A549 (cell line): Measurements from ENCODE around the gene CERS6. TPM values are rescaled to one million over a fixed set of nuclear protein-coding genes. Genes with fewer than 3 reads are reported as not detected.

Experiments
- ATAC-seq, 2 experiments: fragments of 200-7000 bp in 1 of 2; fragments of >200 bp in 1 of 2; cut with Nextera tagmentation in 1 of 2; cut with Tn5 transposase in 1 of 2; 3 replicates each; pipeline versions ENCODE4 v1.8.0 to v1.9.1; 2018 to 2020; ENCODE audit warnings: mild to moderate bottlenecking in 1 of 2, moderate library complexity in 1 of 2
- CTCF ChIA-PET: fragments of 300-600 bp; sonication (Branson Sonifier 250); formaldehyde crosslinking; extraction: SDS; loops from one replicate; lab custom pipeline; 2021; ENCODE audit warnings: antibody characterized with exemption, inconsistent platforms; lab: Yijun Ruan, JAX
- POLR2A ChIA-PET: fragments of 350-600 bp; formaldehyde crosslinking; extraction: SDS; loops from one replicate; lab custom pipeline; 2021; ENCODE audit warnings: antibody characterized with exemption, inconsistent platforms; lab: Yijun Ruan, JAX
- DNase-seq, 2 experiments: peaks; one replicate each; pipeline versions ENCODE4 v3.0.0 to v3.0.0-alpha.2; 2011 to 2016; ENCODE audit warnings: low read depth in 1 of 2, low spot score in 1 of 2
- FAIRE-seq: peaks from 2 replicates; lab custom pipeline; 2011; peaks lifted over from hg19 to GRCh38; lab: Jason Lieb, UNC
- H3K27ac ChIP-seq, 2 experiments: fragments of >200 bp; sonication (Bioruptor Twin); formaldehyde crosslinking; 3 replicates each; pipeline ENCODE4 v1.5.1; 2016 to 2017
- H3K4me1 ChIP-seq: fragments of >200 bp; sonication (Bioruptor Twin); formaldehyde crosslinking; 3 replicates; pipeline ENCODE4 v1.6.1; 2016
- H3K4me2 ChIP-seq: fragments of >200 bp; sonication (Bioruptor Twin); formaldehyde crosslinking; 3 replicates; pipeline ENCODE4 v1.6.1; 2016
- H3K4me3 ChIP-seq: fragments of >200 bp; sonication (Bioruptor Twin); formaldehyde crosslinking; 3 replicates; pipeline ENCODE4 v1.5.1; 2016
- H3K9me3 ChIP-seq: fragments of >200 bp; sonication (Bioruptor Twin); formaldehyde crosslinking; 3 replicates; pipeline ENCODE4 v1.6.1; 2016
- CBX8 ChIP-seq: fragments of 200-600 bp; sonication (generic); IDR thresholded peaks from 2 replicates; pipeline ENCODE4 v1.6.1; 2016
- CEBPB ChIP-seq, 2 experiments: fragments of >200 bp in 1 of 2; sonication (Bioruptor Twin) in 1 of 2; formaldehyde crosslinking in 1 of 2; IDR thresholded peaks; 2 replicates each; pipeline ENCODE4 v1.6.1; 2012 to 2016
- EHMT2 ChIP-seq: fragments of 200-600 bp; sonication (generic); IDR thresholded peaks from 2 replicates; pipeline ENCODE4 v1.6.1; 2016; ENCODE audit warnings: antibody characterized with exemption, low read depth, mild to moderate bottlenecking, moderate library complexity
- FOSB ChIP-seq: fragments of 250-450 bp; sonication (Bioruptor Pico); IDR thresholded peaks from 2 replicates; pipeline ENCODE4 v1.5.0; 2020; ENCODE audit warnings: mild to moderate bottlenecking, moderate library complexity
- FOXS1 ChIP-seq: fragments of 250-450 bp; sonication (Bioruptor Pico); IDR thresholded peaks from 2 replicates; pipeline ENCODE4 v1.5.0; 2020; ENCODE audit warnings: mild to moderate bottlenecking, moderate library complexity
- HOXB13 ChIP-seq: fragments of 250-450 bp; sonication (Bioruptor Pico); IDR thresholded peaks from 2 replicates; pipeline ENCODE4 v1.5.0; 2020; ENCODE audit warnings: low read depth, mild to moderate bottlenecking, moderate library complexity
- HOXB5 ChIP-seq: fragments of 250-450 bp; sonication (Bioruptor Pico); IDR thresholded peaks from 2 replicates; pipeline ENCODE4 v1.5.0; 2020; ENCODE audit warnings: mild to moderate bottlenecking, moderate library complexity
- KDM1A ChIP-seq: fragments of 200-600 bp; sonication (generic); IDR thresholded peaks from 2 replicates; pipeline ENCODE4 v1.6.1; 2016; ENCODE audit warnings: low read depth, mild to moderate bottlenecking
- KDM5A ChIP-seq: fragments of 200-600 bp; sonication (generic); IDR thresholded peaks from 2 replicates; pipeline ENCODE4 v1.6.1; 2016; ENCODE audit warnings: antibody characterized with exemption, mild to moderate bottlenecking
- MAFK ChIP-seq: fragments of 450-650 bp; IDR thresholded peaks from 2 replicates; pipeline ENCODE4 v1.6.1; 2014; ENCODE audit not compliant: partially characterized antibody
- MAZ ChIP-seq: fragments of 150-350 bp; IDR thresholded peaks from 2 replicates; pipeline ENCODE4 v1.6.1; 2014; ENCODE audit warnings: antibody characterized with exemption, low read depth, low read length, borderline replicate concordance
- MYC ChIP-seq: IDR thresholded peaks from 2 replicates; pipeline ENCODE4 v1.6.1; 2012; ENCODE audit warnings: mild to moderate bottlenecking, inconsistent platforms, low read length, improper control_type of control experiment, borderline replicate concordance
- NFE2L2 ChIP-seq: fragments of 150-350 bp; conservative IDR thresholded peaks from 2 replicates; pipeline ENCODE4 v1.6.1; 2014; ENCODE audit warnings: low read length
- PHF8 ChIP-seq: fragments of 200-600 bp; sonication (generic); IDR thresholded peaks from 2 replicates; pipeline ENCODE4 v1.6.1; 2016; ENCODE audit warnings: low read depth, mild to moderate bottlenecking, antibody characterized with exemption, moderate library complexity, borderline replicate concordance
- POLR2AphosphoS2 ChIP-seq: conservative IDR thresholded peaks from 2 replicates; pipeline ENCODE4 v1.6.1; 2012; ENCODE audit warnings: low read length, improper control_type of control experiment, inconsistent platforms
- RAD21 ChIP-seq, 2 experiments: fragments of >200 bp in 1 of 2; sonication (Bioruptor Twin) in 1 of 2; formaldehyde crosslinking in 1 of 2; IDR thresholded peaks in 1 of 2; conservative IDR thresholded peaks in 1 of 2; 2 replicates in 1 of 2; 3 replicates in 1 of 2; pipeline ENCODE4 v1.6.1; 2012 to 2018; ENCODE audit warnings: inconsistent platforms in 1 of 2
- RNF2 ChIP-seq: fragments of 200-600 bp; sonication (generic); IDR thresholded peaks from 2 replicates; pipeline ENCODE4 v1.6.1; 2016; ENCODE audit warnings: low read depth, mild to moderate bottlenecking, antibody characterized with exemption, moderate library complexity, borderline replicate concordance
- ZC3H11A ChIP-seq: fragments of 450-650 bp; IDR thresholded peaks from 2 replicates; pipeline ENCODE4 v1.6.1; 2014; ENCODE audit warnings: antibody characterized with exemption, mild to moderate bottlenecking
- WGBS: methylation state at CpG from one replicate; pipeline ENCODE4 v1.1.6; 2017; ENCODE audit errors: missing lambda C conversion rate; 5-methylcytosine and 5-hydroxymethylcytosine counted together
- polyA plus RNA-seq, 4 experiments: library from polyadenylated mRNA; depleted of rRNA in 3 of 4; stranded (reverse); fragments of >200 nt; fragmentation: RNase III in 1 of 4; extraction: RNeasy Plus Mini Kit Qiagen cat#74134 plus additional on column Dnase treatment in 1 of 4; gene quantifications; 2 replicates in 3 of 4; 3 replicates in 1 of 4; pipeline ENCODE4 v1.2.3, GENCODE V29; 2011 to 2017
- TF ChIP-seq, protein P1 (sequence below): fragments of >200 bp; sonication (Bioruptor Twin); formaldehyde crosslinking; IDR thresholded peaks from 2 replicates; pipeline ENCODE4 v1.6.1; 2016
- TF ChIP-seq, protein P2 (sequence below): IDR thresholded peaks from 2 replicates; pipeline ENCODE4 v1.6.1; 2012
- TF ChIP-seq, protein P3 (sequence below): fragments of 200-600 bp; sonication (generic); IDR thresholded peaks from 2 replicates; pipeline ENCODE4 v1.6.1; 2016; ENCODE audit warnings: antibody characterized with exemption, mild to moderate bottlenecking, moderate library complexity

Gene CERS6
- polyA plus RNA-seq, 2 of the 4 experiments (the other 2 are of a cell fraction), result 12.0 to 16.9 TPM

DNA sequence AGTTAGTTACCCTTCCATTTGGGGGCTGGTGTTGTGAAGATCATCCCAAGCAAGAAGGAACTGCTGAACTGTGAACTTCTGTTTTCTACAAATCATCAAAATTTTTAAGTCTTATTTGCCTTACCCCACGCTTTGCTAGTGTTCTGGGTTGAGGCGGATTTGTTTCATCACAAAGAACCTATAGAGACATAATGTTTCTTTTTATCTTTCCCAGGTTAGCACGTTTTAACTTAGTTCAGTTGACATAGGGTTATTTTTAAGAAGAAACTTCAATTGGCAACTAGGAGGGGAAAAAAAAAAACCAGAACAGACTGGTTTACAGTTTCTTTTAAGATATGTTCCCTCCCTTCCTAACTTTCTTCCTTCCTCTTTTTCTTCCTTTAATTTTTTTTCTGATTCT, 31.1 kb upstream of the CERS6 start:
- ATAC-seq (no peak), DNase-seq (no peak), FAIRE-seq (no peak)
- POLR2A ChIA-PET, result no interaction called here
- Histone ChIP-seq H3K27ac (no peak overlapping the region), H3K4me1 (no peaks in the 10 kb centered on the region), H3K9me3 (no peaks in the 10 kb centered on the region), H3K4me2 (no peak overlapping the region), H3K4me3 (no peak overlapping the region)
- 54% methylated on average over 3 of the region's 3 CpGs for WGBS
- no peak for TF ChIP-seq CEBPB (IDR thresholded peaks at IDR 0.05)
- CTCF ChIA-PET, result interaction anchor here (0.7 kb wide), 1 partner anchor 84 kb away, joined by 3 read pairs; no protein-coding TSS in a partner anchor

DNA sequence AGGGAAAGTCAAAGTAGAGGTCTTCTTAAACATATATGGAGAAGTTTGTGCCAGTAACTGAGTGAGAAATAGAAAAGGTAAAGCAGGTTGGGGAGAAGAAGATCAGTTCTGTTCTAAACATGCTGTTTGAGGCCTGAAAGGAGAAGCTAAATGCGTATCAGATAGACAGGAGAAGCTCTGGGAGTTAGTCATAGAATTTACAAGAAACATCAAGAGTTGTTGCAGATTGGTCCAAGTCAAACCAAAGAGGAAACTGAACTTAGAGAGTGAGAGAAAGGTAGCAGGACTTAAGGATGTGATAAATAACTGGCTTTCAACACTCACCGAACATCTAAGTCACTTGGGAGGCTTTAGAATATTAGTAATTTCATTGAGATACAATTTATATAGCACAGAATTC, 29.2 kb upstream of the CERS6 start:
- FAIRE-seq (no peak), DNase-seq (no peak), ATAC-seq (no peak)
- H3K27ac ChIP-seq, result no peak overlapping the region
- no peak overlapping the region for H3K4me3 ChIP-seq
- POLR2A ChIA-PET, result interaction anchor here (0.7 kb wide), 1 partner anchor 62 kb away, joined by 4 read pairs; no protein-coding TSS in a partner anchor
- no peak for TF ChIP-seq RNF2
- no peak for TF ChIP-seq KDM5A
- no peak for TF ChIP-seq MYC
- no peak for TF ChIP-seq EHMT2
- no peak for TF ChIP-seq FOSB
- TF ChIP-seq, protein P1, sequence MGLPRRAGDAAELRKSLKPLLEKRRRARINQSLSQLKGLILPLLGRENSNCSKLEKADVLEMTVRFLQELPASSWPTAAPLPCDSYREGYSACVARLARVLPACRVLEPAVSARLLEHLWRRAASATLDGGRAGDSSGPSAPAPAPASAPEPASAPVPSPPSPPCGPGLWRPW, result no peak
- TF ChIP-seq PHF8, result no peak
- TF ChIP-seq, protein P2, sequence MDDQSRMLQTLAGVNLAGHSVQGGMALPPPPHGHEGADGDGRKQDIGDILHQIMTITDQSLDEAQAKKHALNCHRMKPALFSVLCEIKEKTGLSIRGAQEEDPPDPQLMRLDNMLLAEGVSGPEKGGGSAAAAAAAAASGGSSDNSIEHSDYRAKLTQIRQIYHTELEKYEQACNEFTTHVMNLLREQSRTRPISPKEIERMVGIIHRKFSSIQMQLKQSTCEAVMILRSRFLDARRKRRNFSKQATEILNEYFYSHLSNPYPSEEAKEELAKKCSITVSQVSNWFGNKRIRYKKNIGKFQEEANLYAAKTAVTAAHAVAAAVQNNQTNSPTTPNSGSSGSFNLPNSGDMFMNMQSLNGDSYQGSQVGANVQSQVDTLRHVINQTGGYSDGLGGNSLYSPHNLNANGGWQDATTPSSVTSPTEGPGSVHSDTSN, result no peak
- TF ChIP-seq HOXB5 (CRISPR knock-in tag), result no peak
- TF ChIP-seq HOXB13 (CRISPR knock-in tag), result no peak
- TF ChIP-seq CBX8, result no peak
- no peak for TF ChIP-seq MAZ
- CTCF ChIA-PET, result interaction anchor here (0.7 kb wide), 1 partner anchor 15 kb away, joined by 3 read pairs; no protein-coding TSS in a partner anchor
- WGBS, result 91% methylated on average over 2 of the region's 2 CpGs
- no peaks in the 10 kb centered on the region for H3K9me3 ChIP-seq
- H3K4me2 ChIP-seq, result no peak overlapping the region
- H3K4me1 ChIP-seq, result no peaks in the 10 kb centered on the region

DNA sequence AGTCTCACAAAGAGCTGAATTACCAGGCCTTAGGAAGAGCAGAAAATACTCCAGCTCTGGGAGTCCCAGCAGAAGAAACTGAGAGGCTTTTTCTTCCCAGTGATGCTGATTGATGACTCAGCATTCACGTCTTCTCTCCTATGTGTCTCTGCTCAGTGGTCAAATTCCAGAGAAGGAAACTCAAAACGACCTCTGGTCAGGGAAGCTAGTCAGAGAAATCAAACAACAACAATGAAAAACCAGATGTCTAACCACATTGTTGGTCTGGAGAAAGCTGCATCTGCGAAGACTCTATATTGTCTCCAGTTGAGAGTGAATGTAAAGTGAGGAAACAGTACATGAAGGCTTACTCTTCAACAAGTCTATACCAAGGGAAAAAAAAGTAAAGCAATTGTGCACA, 28.6 kb upstream of the CERS6 start:
- POLR2A ChIA-PET, result no interaction called here
- WGBS, result 31% methylated on average over 3 of the region's 3 CpGs
- Histone ChIP-seq H3K4me1 (no peaks in the 10 kb centered on the region), H3K9me3 (no peaks in the 10 kb centered on the region), H3K4me2 (no peak overlapping the region), H3K27ac (no peak overlapping the region), H3K4me3 (no peak overlapping the region)
- ATAC-seq (no peak), FAIRE-seq (no peak), DNase-seq (no peak)
- CTCF ChIA-PET, result no interaction called here
- TF ChIP-seq KDM1A (no peak), MAFK (peak; percentile 94), NFE2L2 (no peak), POLR2AphosphoS2 (no peak), RAD21 (conservative IDR thresholded peaks at IDR 0.05 in 1 of 2, IDR thresholded peaks at IDR 0.05 in 1 of 2) (no peak), ZC3H11A (no peak), FOXS1 (CRISPR knock-in tag) (no peak)
- TF ChIP-seq, protein P3, sequence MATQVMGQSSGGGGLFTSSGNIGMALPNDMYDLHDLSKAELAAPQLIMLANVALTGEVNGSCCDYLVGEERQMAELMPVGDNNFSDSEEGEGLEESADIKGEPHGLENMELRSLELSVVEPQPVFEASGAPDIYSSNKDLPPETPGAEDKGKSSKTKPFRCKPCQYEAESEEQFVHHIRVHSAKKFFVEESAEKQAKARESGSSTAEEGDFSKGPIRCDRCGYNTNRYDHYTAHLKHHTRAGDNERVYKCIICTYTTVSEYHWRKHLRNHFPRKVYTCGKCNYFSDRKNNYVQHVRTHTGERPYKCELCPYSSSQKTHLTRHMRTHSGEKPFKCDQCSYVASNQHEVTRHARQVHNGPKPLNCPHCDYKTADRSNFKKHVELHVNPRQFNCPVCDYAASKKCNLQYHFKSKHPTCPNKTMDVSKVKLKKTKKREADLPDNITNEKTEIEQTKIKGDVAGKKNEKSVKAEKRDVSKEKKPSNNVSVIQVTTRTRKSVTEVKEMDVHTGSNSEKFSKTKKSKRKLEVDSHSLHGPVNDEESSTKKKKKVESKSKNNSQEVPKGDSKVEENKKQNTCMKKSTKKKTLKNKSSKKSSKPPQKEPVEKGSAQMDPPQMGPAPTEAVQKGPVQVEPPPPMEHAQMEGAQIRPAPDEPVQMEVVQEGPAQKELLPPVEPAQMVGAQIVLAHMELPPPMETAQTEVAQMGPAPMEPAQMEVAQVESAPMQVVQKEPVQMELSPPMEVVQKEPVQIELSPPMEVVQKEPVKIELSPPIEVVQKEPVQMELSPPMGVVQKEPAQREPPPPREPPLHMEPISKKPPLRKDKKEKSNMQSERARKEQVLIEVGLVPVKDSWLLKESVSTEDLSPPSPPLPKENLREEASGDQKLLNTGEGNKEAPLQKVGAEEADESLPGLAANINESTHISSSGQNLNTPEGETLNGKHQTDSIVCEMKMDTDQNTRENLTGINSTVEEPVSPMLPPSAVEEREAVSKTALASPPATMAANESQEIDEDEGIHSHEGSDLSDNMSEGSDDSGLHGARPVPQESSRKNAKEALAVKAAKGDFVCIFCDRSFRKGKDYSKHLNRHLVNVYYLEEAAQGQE, result no peak
